ENCODE measurements around the gene AATF. TPM values are rescaled to one million over a fixed set of nuclear protein-coding genes. Genes with fewer than 3 reads are reported as not detected.

AATF gene
- total and polyA plus RNA-seq, 2 donors from 2014 or later: 36.8 to 50.4 TPM

- no peak overlapping the region for H3K4me3 ChIP-seq (ENCODE audit: low read length in 3 of 3)
- DNase-seq: no peak
- FAIRE-seq: no peak
- peaks cover 0 to 2% (median 0%) of the 10 kb centered on the region in 3 donors for H3K36me3 ChIP-seq (ENCODE audit: control insufficient read depth in 2 of 3, insufficient read depth in 3 of 3, low read length in 3 of 3)
- H3K9me3 ChIP-seq (ENCODE audit: control insufficient read depth in 2 of 3, insufficient read depth in 1 of 3, low read length in 3 of 3): no peaks in the 10 kb centered on the region
- intact Hi-C loops (cut with DNase I): no loop called here
- no peak overlapping the region for H3K9ac ChIP-seq (ENCODE audit: low read length in 3 of 3)
- no peak for TF ChIP-seq CTCF (IDR thresholded peaks at IDR 0.05; ENCODE audit: borderline replicate concordance, extremely low read depth, insufficient read depth)
- H3K27ac ChIP-seq (ENCODE audit: low read depth in 2 of 2, low read length in 2 of 2): no peak overlapping the region
- H3K4me1 ChIP-seq (ENCODE audit: control insufficient read depth in 2 of 3, insufficient read depth in 2 of 3, low read depth in 1 of 3, low read length in 3 of 3): peaks cover 4 to 8% (median 4%) of the 10 kb centered on the region in 3 donors
- H3K27me3 ChIP-seq (ENCODE audit: control insufficient read depth, insufficient read depth, low read length): no peaks in the 10 kb centered on the region
Measured at GRCh38 chr17:37090941-37091340, 142.2 kb downstream of the AATF start.

- H3K27me3 ChIP-seq (ENCODE audit: control insufficient read depth, insufficient read depth, low read length): no peaks in the 10 kb centered on the region
- H3K9me3 ChIP-seq (ENCODE audit: control insufficient read depth in 2 of 3, insufficient read depth in 1 of 3, low read length in 3 of 3): no peaks in the 10 kb centered on the region
- intact Hi-C loops (cut with DNase I): no loop called here
- TF ChIP-seq CTCF (IDR thresholded peaks at IDR 0.05; ENCODE audit: borderline replicate concordance, extremely low read depth, insufficient read depth): no peak
- peak overlapping the region; percentile 17 to 24 for H3K27ac ChIP-seq (ENCODE audit: low read depth in 2 of 2, low read length in 2 of 2)
- peaks cover 2 to 8% (median 4%) of the 10 kb centered on the region in 3 donors for H3K4me1 ChIP-seq (ENCODE audit: control insufficient read depth in 2 of 3, insufficient read depth in 2 of 3, low read depth in 1 of 3, low read length in 3 of 3)
- H3K9ac ChIP-seq (ENCODE audit: low read length in 3 of 3): no peak overlapping the region
- H3K4me3 ChIP-seq (ENCODE audit: low read length in 3 of 3): no peak overlapping the region
- peaks cover 0 to 12% (median 7%) of the 10 kb centered on the region in 3 donors for H3K36me3 ChIP-seq (ENCODE audit: control insufficient read depth in 2 of 3, insufficient read depth in 3 of 3, low read length in 3 of 3)
- FAIRE-seq: no peak
- DNase-seq: no peak
Measured at GRCh38 chr17:37092071-37092470, 143.3 kb downstream of the AATF start.

- DNase-seq (no peak), FAIRE-seq (no peak)
- H3K9ac ChIP-seq (ENCODE audit: low read length in 3 of 3): no peak overlapping the region
- peaks cover 0 to 13% (median 12%) of the 10 kb centered on the region in 3 donors for H3K36me3 ChIP-seq (ENCODE audit: control insufficient read depth in 2 of 3, insufficient read depth in 3 of 3, low read length in 3 of 3)
- H3K9me3 ChIP-seq (ENCODE audit: control insufficient read depth in 2 of 3, insufficient read depth in 1 of 3, low read length in 3 of 3): no peaks in the 10 kb centered on the region
- H3K27ac ChIP-seq (ENCODE audit: low read depth in 2 of 2, low read length in 2 of 2): no peak overlapping the region
- no peak for TF ChIP-seq CTCF (IDR thresholded peaks at IDR 0.05; ENCODE audit: borderline replicate concordance, extremely low read depth, insufficient read depth)
- no peak overlapping the region for H3K4me3 ChIP-seq (ENCODE audit: low read length in 3 of 3)
- H3K4me1 ChIP-seq (ENCODE audit: control insufficient read depth in 2 of 3, insufficient read depth in 2 of 3, low read depth in 1 of 3, low read length in 3 of 3): peaks cover 2 to 8% (median 4%) of the 10 kb centered on the region in 3 donors
- intact Hi-C loops (cut with DNase I): no loop called here
- H3K27me3 ChIP-seq (ENCODE audit: control insufficient read depth, insufficient read depth, low read length): no peaks in the 10 kb centered on the region
Measured at GRCh38 chr17:37092701-37093100, 143.9 kb downstream of the AATF start.

DNA sequence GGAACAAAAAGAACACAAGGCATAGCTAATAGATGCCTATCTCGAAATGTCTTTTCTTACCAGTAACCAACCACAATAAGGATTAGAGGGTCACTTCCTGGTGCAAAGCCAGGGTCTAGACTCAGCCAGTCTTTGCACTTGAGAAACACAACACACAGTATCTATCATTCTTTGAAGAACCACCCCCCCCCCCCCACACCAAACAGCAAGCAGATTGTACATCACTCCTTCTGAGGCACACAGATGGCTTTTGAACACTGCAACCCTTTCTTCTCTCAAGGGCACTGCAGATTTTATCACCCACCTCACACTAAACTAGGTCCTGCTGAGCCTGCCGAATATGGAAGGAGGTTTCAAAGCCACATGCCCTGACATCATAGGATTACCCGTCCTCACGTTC lies 145.6 kb downstream of the AATF start:
- no peak overlapping the region for H3K9ac ChIP-seq (ENCODE audit: low read length in 3 of 3)
- no peak overlapping the region for H3K4me3 ChIP-seq (ENCODE audit: low read length in 3 of 3)
- intact Hi-C loops (cut with DNase I): no loop called here
- no peak for DNase-seq
- FAIRE-seq: no peak
- no peaks in the 10 kb centered on the region for H3K9me3 ChIP-seq (ENCODE audit: control insufficient read depth in 2 of 3, insufficient read depth in 1 of 3, low read length in 3 of 3)
- peaks cover 0 to 13% (median 12%) of the 10 kb centered on the region in 3 donors for H3K36me3 ChIP-seq (ENCODE audit: control insufficient read depth in 2 of 3, insufficient read depth in 3 of 3, low read length in 3 of 3)
- peaks cover 0 to 2% (median 2%) of the 10 kb centered on the region in 3 donors for H3K4me1 ChIP-seq (ENCODE audit: control insufficient read depth in 2 of 3, insufficient read depth in 2 of 3, low read depth in 1 of 3, low read length in 3 of 3)
- H3K27me3 ChIP-seq (ENCODE audit: control insufficient read depth, insufficient read depth, low read length): no peaks in the 10 kb centered on the region
- no peak overlapping the region for H3K27ac ChIP-seq (ENCODE audit: low read depth in 2 of 2, low read length in 2 of 2)
- no peak for TF ChIP-seq CTCF (IDR thresholded peaks at IDR 0.05; ENCODE audit: borderline replicate concordance, extremely low read depth, insufficient read depth)

Measured in kidney (tissue), 14 donors.